HepG2 (cell line): Measurements from ENCODE around the gene ZNF343. TPM values are rescaled to one million over a fixed set of nuclear protein-coding genes. Genes with fewer than 3 reads are reported as not detected.

Experiments used
- ISX ChIP-seq: sonication (generic); formaldehyde crosslinking; conservative IDR thresholded peaks from 2 replicates; pipeline ENCODE4 v1.5.0; 2020; ENCODE audit warnings: missing genetic modification reagents
- TEAD2 ChIP-seq: sonication (generic); formaldehyde crosslinking; IDR thresholded peaks from 2 replicates; pipeline ENCODE4 v1.9.0; 2021; ENCODE audit warnings: missing genetic modification reagents
- YEATS4 ChIP-seq: sonication (generic); formaldehyde crosslinking; IDR thresholded peaks from 2 replicates; pipeline ENCODE4 v1.4.0; 2020; ENCODE audit warnings: missing genetic modification reagents, borderline replicate concordance
- ZBTB42 ChIP-seq: sonication (generic); formaldehyde crosslinking; IDR thresholded peaks from 2 replicates; pipeline ENCODE4 v1.5.0; 2020; ENCODE audit warnings: mild to moderate bottlenecking, missing genetic modification reagents
- ZNF160 ChIP-seq: sonication (generic); formaldehyde crosslinking; IDR thresholded peaks from 2 replicates; pipeline ENCODE4 v1.8.0; 2022; ENCODE audit warnings: mild to moderate bottlenecking, inconsistent platforms, missing genetic modification reagents
- ZNF20 ChIP-seq: sonication (generic); formaldehyde crosslinking; IDR thresholded peaks from 2 replicates; pipeline ENCODE4 v1.4.0; 2020; ENCODE audit warnings: mild to moderate bottlenecking, moderate library complexity, missing genetic modification reagents
- ZNF275 ChIP-seq: sonication (generic); formaldehyde crosslinking; IDR thresholded peaks from 2 replicates; pipeline ENCODE4 v1.8.0; 2022; ENCODE audit warnings: missing genetic modification reagents, mild to moderate bottlenecking, inconsistent platforms, borderline replicate concordance
- ZNF280D ChIP-seq: sonication (generic); formaldehyde crosslinking; IDR thresholded peaks from 2 replicates; pipeline ENCODE4 v1.5.1; 2020; ENCODE audit warnings: mild to moderate bottlenecking, missing genetic modification reagents
- ZNF281 ChIP-seq: sonication (generic); formaldehyde crosslinking; IDR thresholded peaks from 2 replicates; pipeline ENCODE4 v1.4.0; 2020; ENCODE audit warnings: missing genetic modification reagents, borderline replicate concordance
- ZNF616 ChIP-seq: sonication (generic); formaldehyde crosslinking; IDR thresholded peaks from 2 replicates; pipeline ENCODE4 v1.5.0; 2020; ENCODE audit warnings: low read depth, mild to moderate bottlenecking, missing genetic modification reagents
- polyA plus RNA-seq, 8 experiments: library from polyadenylated mRNA; depleted of rRNA in 3 of 8; stranded (reverse) in 7 of 8; unstranded in 1 of 8; fragments of >200 nt; fragmentation: Illumina TruSeq in 4 of 8; extraction: Trizol in 4 of 8; gene quantifications; 2 replicates each; pipeline versions ENCODE4 v1.2.1 to v1.2.3, GENCODE V29; 2011 to 2016; ENCODE audit warnings: low read depth in 4 of 8, missing spikeins in 1 of 8, mixed read lengths in 1 of 8; ENCODE audit not compliant: insufficient read depth in 1 of 8
- total RNA-seq, 5 experiments: library from RNA; depleted of rRNA; stranded (reverse); fragments of >200 nt; fragmentation: Illumina TruSeq; extraction: Trizol; gene quantifications; 2 replicates each; pipeline ENCODE4 v1.2.3, GENCODE V29; 2016; ENCODE audit warnings: low read depth in 1 of 5
- TF ChIP-seq, protein P1 (sequence below): sonication (generic); formaldehyde crosslinking; IDR thresholded peaks from 2 replicates; pipeline ENCODE4 v1.4.0; 2020; ENCODE audit warnings: missing genetic modification reagents
- TF ChIP-seq, protein P2 (sequence below): sonication (generic); formaldehyde crosslinking; IDR thresholded peaks from 2 replicates; pipeline ENCODE4 v1.5.0; 2020; ENCODE audit warnings: mild to moderate bottlenecking, low read depth, missing genetic modification reagents, borderline replicate concordance
- TF ChIP-seq, protein P3 (sequence below): sonication (generic); formaldehyde crosslinking; IDR thresholded peaks from 2 replicates; pipeline ENCODE4 v1.5.1; 2020; ENCODE audit warnings: missing genetic modification reagents, mild to moderate bottlenecking, borderline replicate concordance
- TF ChIP-seq, protein P4 (sequence below): sonication (generic); formaldehyde crosslinking; IDR thresholded peaks from 2 replicates; pipeline ENCODE4 v1.8.0; 2022; ENCODE audit warnings: mild to moderate bottlenecking, missing genetic modification reagents, moderate library complexity

Gene ZNF343
- total and polyA plus RNA-seq, 2 of the 13 experiments (the other 11 are each of a cell fraction or from before 2014, with no cell fraction given), result 16.4 to 22.1 TPM

- TF ChIP-seq, protein P1, sequence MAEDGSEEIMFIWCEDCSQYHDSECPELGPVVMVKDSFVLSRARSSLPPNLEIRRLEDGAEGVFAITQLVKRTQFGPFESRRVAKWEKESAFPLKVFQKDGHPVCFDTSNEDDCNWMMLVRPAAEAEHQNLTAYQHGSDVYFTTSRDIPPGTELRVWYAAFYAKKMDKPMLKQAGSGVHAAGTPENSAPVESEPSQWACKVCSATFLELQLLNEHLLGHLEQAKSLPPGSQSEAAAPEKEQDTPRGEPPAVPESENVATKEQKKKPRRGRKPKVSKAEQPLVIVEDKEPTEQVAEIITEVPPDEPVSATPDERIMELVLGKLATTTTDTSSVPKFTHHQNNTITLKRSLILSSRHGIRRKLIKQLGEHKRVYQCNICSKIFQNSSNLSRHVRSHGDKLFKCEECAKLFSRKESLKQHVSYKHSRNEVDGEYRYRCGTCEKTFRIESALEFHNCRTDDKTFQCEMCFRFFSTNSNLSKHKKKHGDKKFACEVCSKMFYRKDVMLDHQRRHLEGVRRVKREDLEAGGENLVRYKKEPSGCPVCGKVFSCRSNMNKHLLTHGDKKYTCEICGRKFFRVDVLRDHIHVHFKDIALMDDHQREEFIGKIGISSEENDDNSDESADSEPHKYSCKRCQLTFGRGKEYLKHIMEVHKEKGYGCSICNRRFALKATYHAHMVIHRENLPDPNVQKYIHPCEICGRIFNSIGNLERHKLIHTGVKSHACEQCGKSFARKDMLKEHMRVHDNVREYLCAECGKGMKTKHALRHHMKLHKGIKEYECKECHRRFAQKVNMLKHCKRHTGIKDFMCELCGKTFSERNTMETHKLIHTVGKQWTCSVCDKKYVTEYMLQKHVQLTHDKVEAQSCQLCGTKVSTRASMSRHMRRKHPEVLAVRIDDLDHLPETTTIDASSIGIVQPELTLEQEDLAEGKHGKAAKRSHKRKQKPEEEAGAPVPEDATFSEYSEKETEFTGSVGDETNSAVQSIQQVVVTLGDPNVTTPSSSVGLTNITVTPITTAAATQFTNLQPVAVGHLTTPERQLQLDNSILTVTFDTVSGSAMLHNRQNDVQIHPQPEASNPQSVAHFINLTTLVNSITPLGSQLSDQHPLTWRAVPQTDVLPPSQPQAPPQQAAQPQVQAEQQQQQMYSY (CRISPR knock-in tag), result no peak
- TF ChIP-seq ZNF281 (CRISPR knock-in tag) (no peak), ZNF616 (CRISPR knock-in tag) (no peak), ZNF275 (CRISPR knock-in tag) (no peak), TEAD2 (CRISPR knock-in tag) (no peak), ZBTB42 (CRISPR knock-in tag) (no peak), ISX (no peak), YEATS4 (CRISPR knock-in tag) (0 out of 2 replicates have a peak, but pooled peaks have one; percentile 75), ZNF280D (CRISPR knock-in tag) (peak; percentile 34; the same call in 1 of the 2 replicates), ZNF160 (no peak; the same call in 1 of the 2 replicates), ZNF20 (CRISPR knock-in tag) (no peak)
- TF ChIP-seq, protein P2, sequence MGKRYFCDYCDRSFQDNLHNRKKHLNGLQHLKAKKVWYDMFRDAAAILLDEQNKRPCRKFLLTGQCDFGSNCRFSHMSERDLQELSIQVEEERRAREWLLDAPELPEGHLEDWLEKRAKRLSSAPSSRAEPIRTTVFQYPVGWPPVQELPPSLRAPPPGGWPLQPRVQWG (CRISPR knock-in tag), result no peak
- TF ChIP-seq, protein P3, sequence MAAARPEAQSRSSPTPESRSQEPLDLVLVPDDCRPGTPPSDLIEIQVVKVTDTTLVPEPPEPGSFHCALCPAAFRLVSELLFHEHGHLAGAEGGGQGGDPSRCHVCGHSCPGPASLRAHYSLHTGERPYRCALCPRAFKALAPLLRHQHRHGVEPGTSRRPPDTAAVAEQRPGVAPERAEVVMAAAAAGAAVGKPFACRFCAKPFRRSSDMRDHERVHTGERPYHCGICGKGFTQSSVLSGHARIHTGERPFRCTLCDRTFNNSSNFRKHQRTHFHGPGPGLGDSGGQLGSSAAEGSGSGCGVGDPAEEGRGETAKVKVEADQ, result peak; percentile 45; the same call in 1 of the 2 replicates
- TF ChIP-seq, protein P4, sequence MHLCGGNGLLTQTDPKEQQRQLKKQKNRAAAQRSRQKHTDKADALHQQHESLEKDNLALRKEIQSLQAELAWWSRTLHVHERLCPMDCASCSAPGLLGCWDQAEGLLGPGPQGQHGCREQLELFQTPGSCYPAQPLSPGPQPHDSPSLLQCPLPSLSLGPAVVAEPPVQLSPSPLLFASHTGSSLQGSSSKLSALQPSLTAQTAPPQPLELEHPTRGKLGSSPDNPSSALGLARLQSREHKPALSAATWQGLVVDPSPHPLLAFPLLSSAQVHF (CRISPR knock-in tag), result no peak
Observed at GRCh38 chr20:2523919-2524708, 15.4 kb upstream of the ZNF343 start (continued).
